Karpas-422 (cell line): ENCODE results near the gene ABTB1. TPM values are rescaled to one million over a fixed set of nuclear protein-coding genes. Genes with fewer than 3 reads are reported as not detected.

Experiments
- DNase-seq: peaks from one replicate; pipeline ENCODE4 v3.0.0-alpha.2; 2015
- H2AFZ ChIP-seq: fragments of 200-600 bp; sonication (generic); 2 replicates; pipeline ENCODE4 v1.6.1; 2014; ENCODE audit warnings: antibody characterized with exemption, low read length, mixed read lengths
- H3K27ac ChIP-seq: fragments of 200-600 bp; sonication (generic); 2 replicates; pipeline ENCODE4 v1.5.1; 2014; ENCODE audit warnings: mild to moderate bottlenecking, low read length, moderate library complexity
- H3K27me3 ChIP-seq: fragments of 200-600 bp; sonication (generic); 2 replicates; pipeline ENCODE4 v1.6.1; 2014; ENCODE audit warnings: low read length, mixed read lengths
- H3K36me3 ChIP-seq: fragments of 200-600 bp; sonication (generic); 2 replicates; pipeline ENCODE4 v1.6.1; 2014; ENCODE audit warnings: low read length, mixed read lengths; ENCODE audit not compliant: insufficient read depth
- H3K4me1 ChIP-seq: fragments of 200-600 bp; sonication (generic); 2 replicates; pipeline ENCODE4 v1.6.1; 2014; ENCODE audit warnings: mild to moderate bottlenecking, low read length, mixed read lengths
- H3K4me2 ChIP-seq: fragments of 200-600 bp; sonication (generic); 2 replicates; pipeline ENCODE4 v1.6.1; 2014; ENCODE audit warnings: low read length, low read depth, mild to moderate bottlenecking; ENCODE audit not compliant: poor library complexity, severe bottlenecking
- H3K4me3 ChIP-seq: fragments of 200-600 bp; sonication (generic); 2 replicates; pipeline ENCODE4 v1.5.1; 2014; ENCODE audit warnings: mild to moderate bottlenecking, antibody characterized with exemption, low read length, mixed read lengths
- H3K79me2 ChIP-seq: fragments of 200-600 bp; sonication (generic); 2 replicates; pipeline ENCODE4 v1.6.1; 2014; ENCODE audit warnings: mild to moderate bottlenecking, low read length, mixed read lengths
- H3K9ac ChIP-seq: fragments of 200-600 bp; sonication (generic); 2 replicates; pipeline ENCODE4 v1.6.0; 2014; ENCODE audit warnings: low read length
- H3K9me2 ChIP-seq: fragments of 200-600 bp; sonication (generic), shearing (Covaris generic); replicated peaks from 2 replicates; pipeline ENCODE4 v1.6.0; 2014; ENCODE audit warnings: mild to moderate bottlenecking, low read length, moderate library complexity; ENCODE audit not compliant: insufficient read depth
- H3K9me3 ChIP-seq: fragments of 300-700, 200-600 bp; sonication (generic); 2 replicates; pipeline ENCODE4 v1.6.1; 2014; ENCODE audit warnings: low read length, mixed read lengths
- H4K20me1 ChIP-seq: fragments of 200-600 bp; sonication (generic); 2 replicates; pipeline ENCODE4 v1.6.1; 2014; ENCODE audit warnings: mild to moderate bottlenecking, antibody characterized with exemption, low read length, low read depth; ENCODE audit not compliant: insufficient read depth
- total RNA-seq: library from RNA; depleted of rRNA; stranded (reverse); fragments of >200 nt; shearing (Covaris generic); gene quantifications from 2 replicates; pipeline ENCODE4 v1.2.3, GENCODE V29; 2014; ENCODE audit warnings: low replicate concordance

Gene ABTB1
- total RNA-seq, 1 experiment from 2014 or later: 25.5 TPM

GRCh38 chr3:127694467-127695215 lies 21.9 kb downstream of the ABTB1 start:
- peaks cover 82% of the 10 kb centered on the region for H3K4me1 ChIP-seq
- peak overlapping the region; percentile 19; the same call in 1 of the 2 replicates for H3K9ac ChIP-seq
- H3K4me3 ChIP-seq: no peak overlapping the region
- H3K79me2 ChIP-seq: no peaks in the 10 kb centered on the region
- no peaks in the 10 kb centered on the region for H3K9me3 ChIP-seq
- H3K27me3 ChIP-seq: no peaks in the 10 kb centered on the region
- DNase-seq: peak; percentile 87
- H3K36me3 ChIP-seq: peaks cover 55% of the 10 kb centered on the region
- no peaks in the 10 kb centered on the region for H4K20me1 ChIP-seq
- no peaks in the 10 kb centered on the region for H3K9me2 ChIP-seq
- H3K4me2 ChIP-seq: peak overlapping the region; percentile 13
- H3K27ac ChIP-seq: peak overlapping the region; percentile 72
- no peak overlapping the region for H2AFZ ChIP-seq

GRCh38 chr3:127697551-127698240 lies 24.9 kb downstream of the ABTB1 start:
- Histone ChIP-seq H3K4me1 (peaks cover 91% of the 10 kb centered on the region), H3K27ac (peak overlapping the region; percentile 93), H3K4me2 (peak overlapping the region; percentile 60), H3K79me2 (peaks cover 8% of the 10 kb centered on the region; the same call in 1 of the 2 replicates), H3K9ac (peak overlapping the region; percentile 69), H2AFZ (no peak overlapping the region), H3K36me3 (peaks cover 41% of the 10 kb centered on the region), H3K27me3 (no peaks in the 10 kb centered on the region), H4K20me1 (no peaks in the 10 kb centered on the region), H3K9me2 (no peaks in the 10 kb centered on the region), H3K9me3 (no peaks in the 10 kb centered on the region), H3K4me3 (peak overlapping the region; percentile 35; the same call in 1 of the 2 replicates)
- peak; percentile 94 for DNase-seq

GRCh38 chr3:127698286-127698685 lies 25.5 kb downstream of the ABTB1 start:
- H2AFZ ChIP-seq: no peak overlapping the region
- H3K4me2 ChIP-seq: peak overlapping the region; percentile 60
- H3K9ac ChIP-seq: peak overlapping the region; percentile 69

GRCh38 chr3:127698691-127699415 lies 26.1 kb downstream of the ABTB1 start:
- Histone ChIP-seq H3K4me3 (no peak overlapping the region; the same call in 1 of the 2 replicates), H3K9me3 (no peaks in the 10 kb centered on the region), H2AFZ (no peak overlapping the region), H3K36me3 (peaks cover 35% of the 10 kb centered on the region), H3K27ac (peak overlapping the region; percentile 93), H3K4me2 (peak overlapping the region; percentile 60), H3K27me3 (no peaks in the 10 kb centered on the region), H3K79me2 (peaks cover 18% of the 10 kb centered on the region), H3K9me2 (no peaks in the 10 kb centered on the region), H4K20me1 (no peaks in the 10 kb centered on the region), H3K4me1 (peaks cover 91% of the 10 kb centered on the region), H3K9ac (peak overlapping the region; percentile 69)
- no peak for DNase-seq

More at GRCh38 chr3:127698286-127698685, 25.5 kb downstream of the ABTB1 start:
- Histone ChIP-seq H3K79me2 (peaks cover 13% of the 10 kb centered on the region), H3K4me3 (no peak overlapping the region; the same call in 1 of the 2 replicates), H3K9me3 (no peaks in the 10 kb centered on the region), H3K36me3 (peaks cover 35% of the 10 kb centered on the region), H3K9me2 (no peaks in the 10 kb centered on the region), H4K20me1 (no peaks in the 10 kb centered on the region), H3K27me3 (no peaks in the 10 kb centered on the region), H3K27ac (peak overlapping the region; percentile 93), H3K4me1 (peaks cover 90% of the 10 kb centered on the region)
- no peak for DNase-seq

GRCh38 chr3:127699416-127700300 lies 26.9 kb downstream of the ABTB1 start:
- H4K20me1 ChIP-seq: no peaks in the 10 kb centered on the region
- peaks cover 33% of the 10 kb centered on the region for H3K36me3 ChIP-seq
- H3K4me3 ChIP-seq: no peak overlapping the region
- peaks cover 88% of the 10 kb centered on the region for H3K4me1 ChIP-seq
- H3K9me2 ChIP-seq: no peaks in the 10 kb centered on the region
- peak overlapping the region; percentile 93 for H3K27ac ChIP-seq
- H3K79me2 ChIP-seq: peaks cover 20% of the 10 kb centered on the region
- DNase-seq: no peak
- no peaks in the 10 kb centered on the region for H3K9me3 ChIP-seq
- H2AFZ ChIP-seq: no peak overlapping the region
- peak overlapping the region; percentile 32; the same call in 1 of the 2 replicates for H3K9ac ChIP-seq
- peak overlapping the region; percentile 34 for H3K4me2 ChIP-seq
- H3K27me3 ChIP-seq: no peaks in the 10 kb centered on the region

- Histone ChIP-seq H3K9me2 (no peaks in the 10 kb centered on the region), H3K4me3 (no peak overlapping the region), H3K4me1 (peaks cover 80% of the 10 kb centered on the region), H3K79me2 (peaks cover 23% of the 10 kb centered on the region), H3K9me3 (no peaks in the 10 kb centered on the region), H3K9ac (peak overlapping the region; percentile 32; the same call in 1 of the 2 replicates), H3K27ac (peak overlapping the region; percentile 93), H3K36me3 (peaks cover 26% of the 10 kb centered on the region), H4K20me1 (no peaks in the 10 kb centered on the region), H3K4me2 (peak overlapping the region; percentile 34), H2AFZ (no peak overlapping the region), H3K27me3 (no peaks in the 10 kb centered on the region)
- DNase-seq: no peak
Observed at GRCh38 chr3:127700406-127700805, 27.7 kb downstream of the ABTB1 start.

- H4K20me1 ChIP-seq: no peaks in the 10 kb centered on the region
- H3K9me3 ChIP-seq: no peaks in the 10 kb centered on the region
- peaks cover 34% of the 10 kb centered on the region for H3K36me3 ChIP-seq
- peaks cover 31% of the 10 kb centered on the region for H3K79me2 ChIP-seq
- no peak overlapping the region for H3K4me3 ChIP-seq
- H3K4me1 ChIP-seq: peaks cover 71% of the 10 kb centered on the region
- no peak for DNase-seq
- H3K27ac ChIP-seq: peak overlapping the region; percentile 51
- no peak overlapping the region for H3K9ac ChIP-seq
- no peak overlapping the region for H2AFZ ChIP-seq
- no peaks in the 10 kb centered on the region for H3K27me3 ChIP-seq
- H3K4me2 ChIP-seq: no peak overlapping the region
- H3K9me2 ChIP-seq: no peaks in the 10 kb centered on the region
Observed at GRCh38 chr3:127701280-127701911, 28.6 kb downstream of the ABTB1 start.
